Erythroblast (primary cell): Measurements from ENCODE around the gene SUSD5.

Experiments
- GATA1 ChIP-seq: IDR thresholded peaks from 2 replicates; pipeline ENCODE4 v1.6.1; 2011; ENCODE audit warnings: low read depth, mild to moderate bottlenecking, control low read depth, low read length, moderate library complexity
- POLR2A ChIP-seq: IDR thresholded peaks from 2 replicates; pipeline ENCODE4 v1.6.1; 2011; ENCODE audit warnings: mild to moderate bottlenecking, low read length

DNA sequence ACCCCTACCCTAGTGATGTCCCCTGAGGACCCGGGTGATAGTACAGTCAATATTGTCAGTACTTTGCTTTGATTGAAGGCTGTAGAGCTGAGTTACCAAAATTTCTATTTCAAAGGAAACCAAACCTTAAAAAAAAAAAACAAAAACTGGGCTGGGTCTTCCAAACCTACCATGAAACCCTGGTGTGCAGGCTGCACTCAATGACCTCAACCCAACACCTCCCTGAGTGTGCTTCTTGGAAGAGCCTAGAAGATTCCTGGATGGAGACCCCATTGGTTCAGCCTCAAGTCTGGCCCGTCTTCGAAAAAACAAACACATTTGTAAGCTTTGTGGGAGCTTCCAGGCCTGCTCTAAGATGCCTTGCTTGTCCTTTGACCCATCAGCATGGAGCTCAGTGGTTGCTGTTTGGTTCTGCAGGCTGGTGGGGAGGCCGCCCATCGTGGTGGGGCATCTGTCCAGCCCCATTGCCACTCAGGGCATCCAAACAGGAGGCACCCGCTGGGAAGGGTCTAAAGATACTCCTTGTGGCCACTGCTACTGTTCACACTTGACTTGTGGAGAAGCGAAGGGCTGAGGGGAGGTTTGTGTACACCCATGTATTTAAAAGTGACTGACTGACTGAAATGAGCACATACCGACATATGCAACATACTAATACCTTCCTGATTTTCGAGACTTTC, 72.6 kb downstream of the SUSD5 start:
- TF ChIP-seq POLR2A (no peak), GATA1 (no peak)
